ENCODE data around the gene ZCCHC24.

ZCCHC24 gene

DNA sequence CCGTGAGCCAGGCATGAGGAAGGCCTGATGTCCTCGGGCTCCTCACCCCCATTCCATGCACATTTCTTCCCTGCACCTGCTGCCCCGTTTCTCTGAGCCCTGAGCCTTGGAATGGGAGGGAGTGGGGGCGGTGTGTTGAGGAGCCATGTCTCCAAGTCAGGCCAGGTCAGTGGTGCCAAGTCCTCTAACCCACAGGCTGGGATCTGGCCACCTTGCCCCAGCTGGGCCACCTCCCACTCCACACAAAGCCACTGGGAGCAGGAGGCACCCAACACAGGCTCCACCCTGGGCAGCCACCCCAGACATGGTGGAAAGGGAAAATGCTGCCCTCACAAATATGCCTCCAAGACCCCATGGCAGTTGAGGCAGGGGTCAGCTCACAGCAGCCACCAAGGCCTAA is 27.7 kb downstream of the ZCCHC24 start:
- no peaks in the 10 kb centered on the region for H3K36me3 ChIP-seq (ENCODE audit: insufficient read depth, low read length)
- H3K4me3 ChIP-seq (ENCODE audit: low read depth, low read length), result no peak overlapping the region
- H2AFZ ChIP-seq (ENCODE audit: low read length, unreplicated experiment), result no peak overlapping the region
- peaks cover 2% of the 10 kb centered on the region for H3K79me2 ChIP-seq (ENCODE audit: control insufficient read depth, insufficient read depth, low read length, unreplicated experiment)
- no peak overlapping the region for H3K27ac ChIP-seq (ENCODE audit: low read depth, low read length)
- H3K4me1 ChIP-seq (ENCODE audit: control insufficient read depth, insufficient read depth, low read length, unreplicated experiment), result peaks cover 26% of the 10 kb centered on the region
- no peaks in the 10 kb centered on the region for H3K27me3 ChIP-seq (ENCODE audit: insufficient read depth, low read length)

GRCh38 chr10:79417266-79417665 is 28.2 kb downstream of the ZCCHC24 start:
- no peak overlapping the region for H3K4me3 ChIP-seq (ENCODE audit: low read depth, low read length)
- H3K36me3 ChIP-seq (ENCODE audit: insufficient read depth, low read length), result no peaks in the 10 kb centered on the region
- H3K79me2 ChIP-seq (ENCODE audit: control insufficient read depth, insufficient read depth, low read length, unreplicated experiment), result peaks cover 2% of the 10 kb centered on the region
- H3K27ac ChIP-seq (ENCODE audit: low read depth, low read length), result no peak overlapping the region
- no peaks in the 10 kb centered on the region for H3K27me3 ChIP-seq (ENCODE audit: insufficient read depth, low read length)
- H2AFZ ChIP-seq (ENCODE audit: low read length, unreplicated experiment), result no peak overlapping the region
- peaks cover 23% of the 10 kb centered on the region for H3K4me1 ChIP-seq (ENCODE audit: control insufficient read depth, insufficient read depth, low read length, unreplicated experiment)

DNA sequence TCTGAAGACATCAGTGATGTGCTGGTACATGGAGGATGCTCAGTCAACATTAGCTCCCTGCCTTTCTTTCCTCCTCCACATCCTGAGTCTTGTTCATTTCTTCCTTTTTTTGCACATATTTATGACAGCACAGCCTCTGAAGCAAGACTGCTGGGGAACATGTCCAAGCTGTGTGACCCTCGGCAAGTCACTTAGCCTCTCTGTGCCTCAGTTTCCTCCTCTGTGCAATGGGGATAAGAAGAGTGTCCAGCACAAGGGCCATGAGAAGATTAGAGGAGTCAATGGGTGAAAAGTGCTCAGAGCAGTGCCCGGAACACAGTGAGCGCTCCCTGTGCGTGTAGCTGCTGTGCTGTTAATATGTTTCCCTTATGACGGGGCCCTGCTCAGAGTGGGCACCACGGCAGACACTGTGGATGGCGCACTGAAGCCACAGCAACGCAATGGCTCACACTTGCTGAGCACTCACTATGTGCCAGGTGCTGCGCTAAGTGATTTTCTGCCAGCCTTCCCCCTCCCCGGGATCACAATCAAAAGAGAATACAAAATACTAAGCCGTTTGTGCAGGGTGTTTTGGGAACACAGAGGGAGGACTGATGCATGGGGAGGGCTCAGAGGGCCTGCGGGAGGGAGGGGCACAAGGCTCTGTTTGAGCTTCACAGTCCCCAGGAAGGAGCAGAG is 28.7 kb downstream of the ZCCHC24 start:
- H3K79me2 ChIP-seq (ENCODE audit: control insufficient read depth, insufficient read depth, low read length, unreplicated experiment), result peaks cover 2% of the 10 kb centered on the region
- H3K27ac ChIP-seq (ENCODE audit: low read depth, low read length), result no peak overlapping the region
- H3K27me3 ChIP-seq (ENCODE audit: insufficient read depth, low read length), result no peaks in the 10 kb centered on the region
- H3K36me3 ChIP-seq (ENCODE audit: insufficient read depth, low read length), result no peaks in the 10 kb centered on the region
- peaks cover 18% of the 10 kb centered on the region for H3K4me1 ChIP-seq (ENCODE audit: control insufficient read depth, insufficient read depth, low read length, unreplicated experiment)
- no peak overlapping the region for H2AFZ ChIP-seq (ENCODE audit: low read length, unreplicated experiment)
- H3K4me3 ChIP-seq (ENCODE audit: low read depth, low read length), result no peak overlapping the region

GRCh38 chr10:79415736-79416577 is 29.5 kb downstream of the ZCCHC24 start:
- Histone ChIP-seq H3K36me3 (ENCODE audit: insufficient read depth, low read length) (no peaks in the 10 kb centered on the region), H3K4me3 (ENCODE audit: low read depth, low read length) (no peak overlapping the region), H3K4me1 (ENCODE audit: control insufficient read depth, insufficient read depth, low read length, unreplicated experiment) (peaks cover 10% of the 10 kb centered on the region), H3K79me2 (ENCODE audit: control insufficient read depth, insufficient read depth, low read length, unreplicated experiment) (peaks cover 2% of the 10 kb centered on the region), H2AFZ (ENCODE audit: low read length, unreplicated experiment) (no peak overlapping the region), H3K27me3 (ENCODE audit: insufficient read depth, low read length) (no peaks in the 10 kb centered on the region), H3K27ac (ENCODE audit: low read depth, low read length) (no peak overlapping the region)

DNA sequence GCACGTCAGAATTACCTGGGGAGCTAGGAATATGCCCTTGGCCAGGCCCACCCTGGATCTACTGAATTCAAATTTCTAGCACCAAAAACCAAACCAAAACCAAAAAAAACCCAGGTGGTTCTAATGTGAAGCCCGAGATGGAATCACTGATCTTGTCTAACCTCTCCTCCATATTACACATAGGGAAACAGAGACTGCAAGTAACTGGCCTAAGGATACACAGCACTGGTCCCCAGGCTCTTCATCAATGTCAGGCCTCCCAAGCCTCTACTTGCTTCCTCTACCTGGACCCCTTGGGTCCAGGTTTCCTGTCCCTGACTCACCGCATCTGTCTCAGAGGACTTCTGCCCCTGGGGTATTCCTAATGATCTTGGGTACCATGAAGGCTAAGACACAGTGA is 30.7 kb downstream of the ZCCHC24 start:
- no peaks in the 10 kb centered on the region for H3K36me3 ChIP-seq (ENCODE audit: insufficient read depth, low read length)
- H3K79me2 ChIP-seq (ENCODE audit: control insufficient read depth, insufficient read depth, low read length, unreplicated experiment), result no peaks in the 10 kb centered on the region
- peaks cover 7% of the 10 kb centered on the region for H3K4me1 ChIP-seq (ENCODE audit: control insufficient read depth, insufficient read depth, low read length, unreplicated experiment)
- H3K27ac ChIP-seq (ENCODE audit: low read depth, low read length), result no peak overlapping the region
- H3K4me3 ChIP-seq (ENCODE audit: low read depth, low read length), result no peak overlapping the region
- no peaks in the 10 kb centered on the region for H3K27me3 ChIP-seq (ENCODE audit: insufficient read depth, low read length)
- H2AFZ ChIP-seq (ENCODE audit: low read length, unreplicated experiment), result no peak overlapping the region

DNA sequence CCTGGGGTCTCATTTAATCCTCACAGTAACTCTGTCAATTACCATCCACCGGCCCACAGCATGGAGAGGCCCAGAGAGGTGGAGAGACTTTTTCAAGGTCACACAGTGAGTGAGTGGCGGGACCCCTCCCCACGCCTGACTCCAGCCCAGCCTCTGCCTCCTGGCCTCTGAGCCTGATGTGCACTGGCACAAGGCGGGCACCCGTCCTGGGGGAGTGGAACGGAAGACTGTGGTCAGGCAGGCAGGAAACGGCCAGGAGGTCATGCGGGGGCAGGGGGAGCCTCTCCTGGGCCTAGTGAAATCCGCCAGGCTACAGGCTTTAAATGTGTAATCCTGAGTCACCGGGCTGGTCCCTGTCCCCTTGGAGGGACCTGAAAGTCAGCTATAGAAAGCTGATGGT is 32.2 kb downstream of the ZCCHC24 start:
- peaks cover 17% of the 10 kb centered on the region for H3K4me1 ChIP-seq (ENCODE audit: control insufficient read depth, insufficient read depth, low read length, unreplicated experiment)
- H3K36me3 ChIP-seq (ENCODE audit: insufficient read depth, low read length), result no peaks in the 10 kb centered on the region
- no peaks in the 10 kb centered on the region for H3K27me3 ChIP-seq (ENCODE audit: insufficient read depth, low read length)
- H2AFZ ChIP-seq (ENCODE audit: low read length, unreplicated experiment), result no peak overlapping the region
- peak overlapping the region; percentile 30; the same call in 1 of the 2 replicates for H3K27ac ChIP-seq (ENCODE audit: low read depth, low read length)
- no peaks in the 10 kb centered on the region for H3K79me2 ChIP-seq (ENCODE audit: control insufficient read depth, insufficient read depth, low read length, unreplicated experiment)
- peak overlapping the region; percentile 13; the same call in 1 of the 2 replicates for H3K4me3 ChIP-seq (ENCODE audit: low read depth, low read length)

- H3K27ac ChIP-seq (ENCODE audit: low read depth, low read length), result no peak overlapping the region
- H3K4me3 ChIP-seq (ENCODE audit: low read depth, low read length), result no peak overlapping the region
- H3K4me1 ChIP-seq (ENCODE audit: control insufficient read depth, insufficient read depth, low read length, unreplicated experiment), result peaks cover 22% of the 10 kb centered on the region
Measured at GRCh38 chr10:79412516-79412915, 32.9 kb downstream of the ZCCHC24 start.

DNA sequence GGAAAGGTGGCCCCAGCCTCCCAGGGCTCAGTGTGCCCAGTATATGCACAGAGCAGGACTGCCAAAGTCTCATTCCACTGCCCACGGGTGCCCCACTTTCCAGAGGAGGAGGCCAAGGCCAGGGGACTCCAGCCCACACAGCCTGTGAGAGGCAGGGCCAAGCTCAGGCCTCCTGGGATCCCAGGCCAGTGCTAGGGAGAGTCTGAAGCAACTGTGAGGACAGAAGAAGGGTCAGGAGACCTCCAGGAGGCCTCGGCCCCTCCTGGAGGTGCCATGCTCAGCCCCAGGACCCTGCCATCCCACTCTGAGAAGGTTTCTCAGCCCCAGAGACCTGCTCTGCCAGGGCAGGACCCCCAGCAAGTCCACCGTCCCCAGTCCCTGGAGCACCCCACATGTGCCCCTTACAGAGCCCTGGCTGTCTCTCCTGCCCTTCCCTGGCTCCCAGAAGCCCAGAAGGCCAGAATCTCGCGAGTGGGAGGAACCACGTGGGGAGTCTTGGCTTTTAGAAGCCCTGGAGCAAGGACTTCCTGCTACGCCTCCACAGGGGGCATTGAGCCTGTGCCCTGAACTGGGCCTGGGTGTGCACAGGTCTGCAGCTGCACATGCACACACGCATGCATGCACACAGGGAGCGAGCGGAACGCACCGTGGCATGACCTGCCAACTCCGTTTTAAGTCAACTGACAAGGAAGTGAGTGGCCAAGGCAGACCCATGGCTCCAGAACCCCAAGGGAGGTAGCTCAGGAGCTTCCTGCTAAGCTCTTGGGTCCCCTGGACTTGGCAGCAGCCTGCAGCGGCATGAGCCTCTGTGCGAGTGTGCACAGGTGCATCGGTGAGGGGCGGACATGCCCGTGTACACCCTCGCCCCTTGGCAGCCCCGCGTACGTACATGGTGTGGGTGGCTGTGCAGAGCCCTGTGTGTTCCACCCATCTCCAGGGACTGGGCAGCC is 33.6 kb downstream of the ZCCHC24 start:
- no peak overlapping the region for H3K4me3 ChIP-seq (ENCODE audit: low read depth, low read length)
- H3K27ac ChIP-seq (ENCODE audit: low read depth, low read length), result no peak overlapping the region
- peaks cover 24% of the 10 kb centered on the region for H3K4me1 ChIP-seq (ENCODE audit: control insufficient read depth, insufficient read depth, low read length, unreplicated experiment)
- H3K27me3 ChIP-seq (ENCODE audit: insufficient read depth, low read length), result no peaks in the 10 kb centered on the region
- no peaks in the 10 kb centered on the region for H3K79me2 ChIP-seq (ENCODE audit: control insufficient read depth, insufficient read depth, low read length, unreplicated experiment)
- no peaks in the 10 kb centered on the region for H3K36me3 ChIP-seq (ENCODE audit: insufficient read depth, low read length)
- H2AFZ ChIP-seq (ENCODE audit: low read length, unreplicated experiment), result no peak overlapping the region

More at GRCh38 chr10:79412516-79412915, 32.9 kb downstream of the ZCCHC24 start:
- no peak overlapping the region for H2AFZ ChIP-seq (ENCODE audit: low read length, unreplicated experiment)
- H3K36me3 ChIP-seq (ENCODE audit: insufficient read depth, low read length), result no peaks in the 10 kb centered on the region
- H3K79me2 ChIP-seq (ENCODE audit: control insufficient read depth, insufficient read depth, low read length, unreplicated experiment), result no peaks in the 10 kb centered on the region
- no peaks in the 10 kb centered on the region for H3K27me3 ChIP-seq (ENCODE audit: insufficient read depth, low read length)

DNA sequence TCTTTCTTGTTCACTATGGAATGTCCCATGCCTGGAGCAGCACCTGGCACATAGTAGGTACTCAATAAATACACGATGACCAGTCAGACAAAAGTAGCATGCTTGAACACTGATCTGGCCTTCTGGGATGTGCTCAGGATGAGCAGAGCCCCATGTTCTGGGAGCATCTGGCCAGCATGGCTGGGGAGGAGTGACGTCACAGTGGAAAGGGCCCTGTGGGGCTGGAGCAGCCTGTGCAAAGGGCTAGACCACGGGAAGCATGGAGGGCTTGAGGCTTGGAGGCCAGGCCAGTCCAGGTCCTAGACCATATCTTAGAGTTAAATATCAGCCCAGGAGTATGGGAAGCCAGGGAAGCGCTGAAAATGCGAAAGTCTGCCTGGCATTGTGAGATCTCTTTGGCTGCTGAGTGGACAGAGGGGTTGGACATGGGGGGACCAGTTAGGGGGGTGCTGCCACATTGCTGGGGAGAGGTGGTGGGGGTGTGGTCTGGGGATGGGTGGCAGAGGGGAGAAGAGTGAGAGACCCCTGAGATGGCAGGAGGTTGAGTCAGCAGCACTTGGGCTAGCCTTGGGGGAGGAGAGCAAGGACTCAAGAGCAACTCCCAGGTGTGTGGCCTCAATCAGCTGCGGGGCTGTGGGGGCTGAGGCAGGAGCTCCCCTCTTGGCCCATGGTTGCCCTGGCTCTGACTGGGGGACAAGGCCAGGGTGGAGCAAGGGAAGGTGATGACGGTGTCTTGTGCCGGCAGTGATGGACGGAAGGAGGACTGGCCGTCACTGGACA is 34.9 kb downstream of the ZCCHC24 start:
- Histone ChIP-seq H3K36me3 (ENCODE audit: insufficient read depth, low read length) (no peaks in the 10 kb centered on the region), H3K79me2 (ENCODE audit: control insufficient read depth, insufficient read depth, low read length, unreplicated experiment) (no peaks in the 10 kb centered on the region), H3K27me3 (ENCODE audit: insufficient read depth, low read length) (no peaks in the 10 kb centered on the region), H3K4me3 (ENCODE audit: low read depth, low read length) (no peak overlapping the region), H3K27ac (ENCODE audit: low read depth, low read length) (no peak overlapping the region), H3K4me1 (ENCODE audit: control insufficient read depth, insufficient read depth, low read length, unreplicated experiment) (peaks cover 31% of the 10 kb centered on the region), H2AFZ (ENCODE audit: low read length, unreplicated experiment) (no peak overlapping the region)

GRCh38 chr10:79409726-79410085 is 35.7 kb downstream of the ZCCHC24 start:
- Histone ChIP-seq H2AFZ (ENCODE audit: low read length, unreplicated experiment) (no peak overlapping the region), H3K27ac (ENCODE audit: low read depth, low read length) (no peak overlapping the region), H3K36me3 (ENCODE audit: insufficient read depth, low read length) (no peaks in the 10 kb centered on the region), H3K27me3 (ENCODE audit: insufficient read depth, low read length) (no peaks in the 10 kb centered on the region), H3K79me2 (ENCODE audit: control insufficient read depth, insufficient read depth, low read length, unreplicated experiment) (no peaks in the 10 kb centered on the region), H3K4me1 (ENCODE audit: control insufficient read depth, insufficient read depth, low read length, unreplicated experiment) (peaks cover 38% of the 10 kb centered on the region), H3K4me3 (ENCODE audit: low read depth, low read length) (no peak overlapping the region)
